WERI-Rb-1 (cell line): Measurements from ENCODE around the gene PHC1.
"Not testable (repeated sequence)": the region's sequence is repeated elsewhere in the genome, so short reads cannot be mapped to it uniquely, and the experiment has no call there.

ENCODE experiments used
- DNase-seq: peaks from one replicate; pipeline ENCODE4 v3.0.0-alpha.2; 2020
- H3K27ac ChIP-seq: fragments of 250-450 bp; sonication (Bioruptor Pico); 2 replicates; pipeline ENCODE4 v1.5.1; 2020; ENCODE audit warnings: mild to moderate bottlenecking, moderate library complexity
- H3K27me3 ChIP-seq: fragments of 250-450 bp; sonication (Bioruptor Pico); 2 replicates; pipeline ENCODE4 v1.5.1; 2021; ENCODE audit warnings: mild to moderate bottlenecking, low read depth, moderate library complexity; ENCODE audit not compliant: insufficient read depth, severe bottlenecking
- H3K36me3 ChIP-seq: fragments of 250-450 bp; sonication (Bioruptor Pico); 2 replicates; pipeline ENCODE4 v1.5.1; 2020; ENCODE audit warnings: mild to moderate bottlenecking, moderate library complexity
- H3K4me3 ChIP-seq: 2 replicates; pipeline ENCODE4 v1.5.1; 2011; ENCODE audit warnings: low read depth, mild to moderate bottlenecking, control low read depth, low read length
- H3K9me3 ChIP-seq: fragments of 250-450 bp; sonication (Bioruptor Pico); 2 replicates; pipeline ENCODE4 v1.5.1; 2021; ENCODE audit warnings: mild to moderate bottlenecking, moderate library complexity; ENCODE audit not compliant: severe bottlenecking
- CTCF ChIP-seq: IDR thresholded peaks from 2 replicates; pipeline ENCODE4 v1.5.1; 2011; ENCODE audit warnings: low read depth, mild to moderate bottlenecking, control low read depth, inconsistent platforms, low read length

Gene PHC1

GRCh38 chr12:8922544-8922943 is 8.2 kb downstream of the PHC1 start:
- TF ChIP-seq CTCF = no peak
- no peak for DNase-seq
- Histone ChIP-seq H3K27ac (no peak overlapping the region), H3K27me3 (no peaks in the 10 kb centered on the region), H3K36me3 (peaks cover 34% of the 10 kb centered on the region), H3K4me3 (no peak overlapping the region), H3K9me3 (no peaks in the 10 kb centered on the region)

GRCh38 chr12:8930655-8931323 is 16.5 kb downstream of the PHC1 start:
- H3K4me3 ChIP-seq, H3K27me3 ChIP-seq, H3K27ac ChIP-seq, H3K9me3 ChIP-seq, DNase-seq: not testable (repeated sequence)
- H3K36me3 ChIP-seq = peaks cover 32% of the 10 kb centered on the region

- H3K4me3 ChIP-seq, H3K27me3 ChIP-seq, DNase-seq, H3K9me3 ChIP-seq, H3K27ac ChIP-seq: not testable (repeated sequence)
- peaks cover 41% of the 10 kb centered on the region for H3K36me3 ChIP-seq
Measured at GRCh38 chr12:8932464-8932863, 18.2 kb downstream of the PHC1 start.

DNA sequence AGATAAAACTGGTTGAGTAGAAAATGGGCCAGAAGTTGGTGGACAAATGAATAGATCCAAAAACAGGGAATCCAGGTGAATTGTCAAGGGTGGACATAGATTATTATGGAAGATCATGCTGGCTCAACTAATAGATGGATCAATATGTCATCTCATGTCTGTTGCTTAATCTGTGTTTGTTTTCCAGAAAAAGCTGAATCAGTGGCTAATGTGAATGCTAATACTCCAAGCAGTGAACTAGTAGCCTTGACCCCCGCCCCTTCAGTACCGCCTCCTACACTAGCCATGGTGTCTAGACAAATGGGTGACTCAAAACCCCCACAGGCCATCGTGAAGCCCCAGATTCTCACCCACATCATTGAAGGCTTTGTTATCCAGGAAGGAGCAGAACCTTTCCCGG is 19.8 kb downstream of the PHC1 start:
- not testable (repeated sequence) for H3K27me3 ChIP-seq, H3K9me3 ChIP-seq, DNase-seq, H3K4me3 ChIP-seq, H3K27ac ChIP-seq
- H3K36me3 ChIP-seq = peaks cover 47% of the 10 kb centered on the region

DNA sequence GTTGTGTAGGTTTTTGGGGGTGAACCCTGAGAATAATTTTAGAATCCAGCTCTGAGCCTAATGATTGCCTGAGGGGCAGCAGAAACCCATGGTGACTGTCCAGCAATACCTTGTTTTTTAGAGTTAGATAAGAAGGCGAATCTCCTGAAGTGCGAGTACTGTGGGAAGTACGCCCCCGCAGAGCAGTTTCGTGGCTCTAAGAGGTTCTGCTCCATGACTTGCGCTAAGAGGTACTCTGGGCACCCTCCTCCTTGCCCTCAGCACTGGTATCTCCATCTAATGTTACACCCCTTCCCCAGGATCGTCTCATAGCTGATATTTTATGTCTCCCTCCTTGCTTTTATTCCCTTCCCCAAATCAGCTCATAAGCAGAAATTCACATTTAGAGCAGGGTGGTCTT is 22.4 kb downstream of the PHC1 start:
- no peak overlapping the region for H3K27ac ChIP-seq
- no peaks in the 10 kb centered on the region for H3K9me3 ChIP-seq
- peaks cover 49% of the 10 kb centered on the region for H3K36me3 ChIP-seq
- no peak for TF ChIP-seq CTCF
- no peak overlapping the region for H3K4me3 ChIP-seq
- DNase-seq = no peak
- H3K27me3 ChIP-seq = no peaks in the 10 kb centered on the region

GRCh38 chr12:8937842-8938442 is 23.6 kb downstream of the PHC1 start:
- not testable (repeated sequence) for H3K27ac ChIP-seq, DNase-seq, H3K4me3 ChIP-seq, H3K27me3 ChIP-seq, H3K9me3 ChIP-seq
- peaks cover 55% of the 10 kb centered on the region for H3K36me3 ChIP-seq

DNA sequence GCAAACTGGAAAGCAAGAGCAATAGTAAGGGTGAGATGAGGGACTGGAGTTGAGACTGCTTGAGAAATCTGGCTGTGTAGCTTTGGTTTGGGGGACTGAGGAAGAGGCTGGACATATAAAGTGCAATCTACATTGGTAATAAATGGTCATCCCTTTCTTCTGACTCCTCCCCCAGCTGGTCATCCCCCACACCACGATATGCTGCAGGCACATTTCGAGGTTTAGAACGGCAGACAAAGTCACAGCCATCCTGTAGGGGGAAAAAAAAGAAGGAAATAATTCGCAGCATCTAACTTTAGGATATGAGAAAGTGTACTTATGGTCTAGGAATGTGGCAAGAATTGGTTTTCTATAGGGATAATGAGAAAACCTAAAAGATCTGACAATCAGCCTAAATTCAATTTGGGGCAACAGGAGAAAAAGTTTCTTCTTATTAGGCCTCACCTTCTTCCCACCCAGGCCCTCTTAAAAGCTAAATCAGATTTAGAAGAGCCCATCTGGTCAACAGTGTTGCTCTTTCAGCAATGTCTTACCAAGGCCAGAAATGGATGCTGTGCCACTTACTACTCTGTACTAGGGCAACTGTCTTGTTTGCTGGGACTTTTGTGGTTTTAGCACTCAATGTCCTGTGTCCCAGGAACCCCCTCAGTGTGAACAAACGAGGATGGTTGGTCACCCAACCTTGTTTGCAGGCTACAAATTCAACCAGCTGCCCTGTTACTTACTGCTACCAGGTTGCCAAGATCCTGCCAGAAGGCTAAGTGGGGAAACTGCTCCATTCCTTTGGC is 27.6 kb downstream of the PHC1 start:
- no peaks in the 10 kb centered on the region for H3K9me3 ChIP-seq
- H3K4me3 ChIP-seq = no peak overlapping the region
- no peak for TF ChIP-seq CTCF
- no peak for DNase-seq
- peaks cover 67% of the 10 kb centered on the region for H3K36me3 ChIP-seq
- no peak overlapping the region for H3K27ac ChIP-seq
- H3K27me3 ChIP-seq = no peaks in the 10 kb centered on the region
